ENCODE data around the gene MRPL39. TPM values are rescaled to one million over a fixed set of nuclear protein-coding genes. Genes with fewer than 3 reads are reported as not detected.

The MRPL39 gene
- total RNA-seq, 1 donor from 2014 or later: 32.5 TPM

- H3K4me1 Mint-ChIP-seq (ENCODE audit: low read depth, unreplicated experiment): no peaks in the 10 kb centered on the region
- DNase-seq (ENCODE audit: low read depth) (no peak), FAIRE-seq (peak; percentile 9)
- H3K4me3 Mint-ChIP-seq (ENCODE audit: unreplicated experiment): no peak overlapping the region
- no peak overlapping the region for H3K4me2 ChIP-seq (ENCODE audit: low read length)
- no peaks in the 10 kb centered on the region for H3K4me1 ChIP-seq (ENCODE audit: insufficient read depth, low read length)
- TF ChIP-seq EZH2 (IDR thresholded peaks at IDR 0.05; ENCODE audit: insufficient read depth, low read length): no peak
- TF ChIP-seq CTCF (IDR thresholded peaks at IDR 0.05; ENCODE audit: insufficient read depth, low read depth, low read length): no peak
- H2AFZ ChIP-seq (ENCODE audit: low read depth, low read length): no peak overlapping the region
- no peaks in the 10 kb centered on the region for H3K27me3 ChIP-seq (ENCODE audit: insufficient read depth, low read length)
- H3K27ac Mint-ChIP-seq (ENCODE audit: unreplicated experiment): no peak overlapping the region
- H3K27ac ChIP-seq (ENCODE audit: low read depth, low read length): no peak overlapping the region
- peaks cover 5% of the 10 kb centered on the region for H4K20me1 ChIP-seq (ENCODE audit: insufficient read depth, low read length)
- H3K36me3 Mint-ChIP-seq (ENCODE audit: low read depth, unreplicated experiment): peaks cover 11% of the 10 kb centered on the region
- H3K27me3 Mint-ChIP-seq (ENCODE audit: low read depth, unreplicated experiment): no peaks in the 10 kb centered on the region
- no peak overlapping the region for H3K4me3 ChIP-seq (ENCODE audit: insufficient read depth, low read depth, low read length)
- H3K9me3 ChIP-seq (ENCODE audit: insufficient read depth, low read depth, low read length): no peaks in the 10 kb centered on the region
- H3K36me3 ChIP-seq (ENCODE audit: insufficient read depth, low read length): peaks cover 22% of the 10 kb centered on the region
- no peak overlapping the region for H3K9ac ChIP-seq (ENCODE audit: low read length)
- H3K79me2 ChIP-seq (ENCODE audit: insufficient read depth, low read length): no peaks in the 10 kb centered on the region
- H3K9me3 Mint-ChIP-seq (ENCODE audit: unreplicated experiment): no peaks in the 10 kb centered on the region
These were observed 17.4 kb downstream of the MRPL39 start for GRCh38 chr21:25589887-25590286.

GRCh38 chr21:25586791-25587190 lies 20.5 kb downstream of the MRPL39 start:
- DNase-seq (ENCODE audit: low read depth) (no peak), FAIRE-seq (no peak)
- no peaks in the 10 kb centered on the region for H3K79me2 ChIP-seq (ENCODE audit: insufficient read depth, low read length)
- no peak for TF ChIP-seq CTCF (IDR thresholded peaks at IDR 0.05; ENCODE audit: insufficient read depth, low read depth, low read length)
- no peak for TF ChIP-seq EZH2 (IDR thresholded peaks at IDR 0.05; ENCODE audit: insufficient read depth, low read length)
- H3K4me2 ChIP-seq (ENCODE audit: low read length): no peak overlapping the region
- H3K9ac ChIP-seq (ENCODE audit: low read length): no peak overlapping the region
- no peak overlapping the region for H3K4me3 ChIP-seq (ENCODE audit: insufficient read depth, low read depth, low read length)
- H2AFZ ChIP-seq (ENCODE audit: low read depth, low read length): no peak overlapping the region
- Mint-ChIP-seq H3K4me1 (ENCODE audit: low read depth, unreplicated experiment) (peaks cover 2% of the 10 kb centered on the region), H3K27ac (ENCODE audit: unreplicated experiment) (no peak overlapping the region), H3K9me3 (ENCODE audit: unreplicated experiment) (no peaks in the 10 kb centered on the region), H3K36me3 (ENCODE audit: low read depth, unreplicated experiment) (peaks cover 9% of the 10 kb centered on the region), H3K4me3 (ENCODE audit: unreplicated experiment) (no peak overlapping the region), H3K27me3 (ENCODE audit: low read depth, unreplicated experiment) (no peaks in the 10 kb centered on the region)
- H3K27me3 ChIP-seq (ENCODE audit: insufficient read depth, low read length): no peaks in the 10 kb centered on the region
- H3K4me1 ChIP-seq (ENCODE audit: insufficient read depth, low read length): no peaks in the 10 kb centered on the region
- H3K36me3 ChIP-seq (ENCODE audit: insufficient read depth, low read length): peaks cover 7% of the 10 kb centered on the region
- H4K20me1 ChIP-seq (ENCODE audit: insufficient read depth, low read length): no peaks in the 10 kb centered on the region
- no peaks in the 10 kb centered on the region for H3K9me3 ChIP-seq (ENCODE audit: insufficient read depth, low read depth, low read length)
- H3K27ac ChIP-seq (ENCODE audit: low read depth, low read length): no peak overlapping the region

- Mint-ChIP-seq H3K27ac (ENCODE audit: unreplicated experiment) (no peak overlapping the region), H3K36me3 (ENCODE audit: low read depth, unreplicated experiment) (peaks cover 9% of the 10 kb centered on the region), H3K4me1 (ENCODE audit: low read depth, unreplicated experiment) (peaks cover 2% of the 10 kb centered on the region), H3K9me3 (ENCODE audit: unreplicated experiment) (no peaks in the 10 kb centered on the region), H3K27me3 (ENCODE audit: low read depth, unreplicated experiment) (no peaks in the 10 kb centered on the region), H3K4me3 (ENCODE audit: unreplicated experiment) (no peak overlapping the region)
- Histone ChIP-seq H3K4me1 (ENCODE audit: insufficient read depth, low read length) (no peaks in the 10 kb centered on the region), H3K4me3 (ENCODE audit: insufficient read depth, low read depth, low read length) (no peak overlapping the region), H3K9me3 (ENCODE audit: insufficient read depth, low read depth, low read length) (no peaks in the 10 kb centered on the region), H3K27ac (ENCODE audit: low read depth, low read length) (no peak overlapping the region), H2AFZ (ENCODE audit: low read depth, low read length) (no peak overlapping the region), H3K9ac (ENCODE audit: low read length) (no peak overlapping the region), H3K36me3 (ENCODE audit: insufficient read depth, low read length) (peaks cover 7% of the 10 kb centered on the region), H3K4me2 (ENCODE audit: low read length) (no peak overlapping the region), H4K20me1 (ENCODE audit: insufficient read depth, low read length) (no peaks in the 10 kb centered on the region), H3K79me2 (ENCODE audit: insufficient read depth, low read length) (no peaks in the 10 kb centered on the region), H3K27me3 (ENCODE audit: insufficient read depth, low read length) (no peaks in the 10 kb centered on the region)
- TF ChIP-seq EZH2 (IDR thresholded peaks at IDR 0.05; ENCODE audit: insufficient read depth, low read length): no peak
- no peak for TF ChIP-seq CTCF (IDR thresholded peaks at IDR 0.05; ENCODE audit: insufficient read depth, low read depth, low read length)
- FAIRE-seq: no peak
- no peak for DNase-seq (ENCODE audit: low read depth)
These were observed 21.0 kb downstream of the MRPL39 start for GRCh38 chr21:25586326-25586725.
